NCI-H524 treated with DMSO at 0.1 percent for 48 hours (cell line): ENCODE data around the gene XAGE1A.
"Not testable (repeated sequence)": the region's sequence is repeated elsewhere in the genome, so short reads cannot be mapped to it uniquely, and the experiment has no call there.

Source experiments
- DNase-seq: peaks from one replicate; lab custom pipeline; 2025; lab: John Stamatoyannopoulos, UW

The XAGE1A gene, protein sequence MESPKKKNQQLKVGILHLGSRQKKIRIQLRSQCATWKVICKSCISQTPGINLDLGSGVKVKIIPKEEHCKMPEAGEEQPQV

GRCh38 chrX:52495545-52496418, at the start of gene XAGE1A:
Gene XAGE1A, plus strand, starts transcription at chrX:52495808. Its CDS starts 1,554 bp downstream, at chrX:52497362.
- DNase-seq = not testable (repeated sequence)

- not testable (repeated sequence) for DNase-seq
These were observed 43.6 kb upstream of the XAGE1A start for GRCh38 chrX:52452031-52452430.

DNA sequence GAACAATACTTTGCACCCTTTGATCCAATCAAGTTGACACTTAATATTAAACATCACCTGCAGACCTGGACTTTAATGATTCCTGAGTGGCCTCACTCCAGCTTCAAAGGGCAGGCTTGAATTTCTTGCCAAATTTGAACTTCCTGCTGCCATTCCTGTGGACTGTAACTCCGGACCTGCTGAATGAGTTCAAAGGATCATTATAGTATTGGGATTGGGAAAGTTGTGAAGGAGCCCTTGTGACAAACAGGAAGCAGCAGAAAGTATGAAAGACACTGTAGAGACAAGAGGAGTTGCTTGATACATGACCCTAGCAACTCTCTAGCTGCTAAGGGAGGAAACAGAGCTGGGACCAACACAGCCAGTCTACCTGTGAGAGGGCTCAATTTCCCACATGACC, 24.3 kb upstream of the XAGE1A start:
- DNase-seq = not testable (repeated sequence)

DNA sequence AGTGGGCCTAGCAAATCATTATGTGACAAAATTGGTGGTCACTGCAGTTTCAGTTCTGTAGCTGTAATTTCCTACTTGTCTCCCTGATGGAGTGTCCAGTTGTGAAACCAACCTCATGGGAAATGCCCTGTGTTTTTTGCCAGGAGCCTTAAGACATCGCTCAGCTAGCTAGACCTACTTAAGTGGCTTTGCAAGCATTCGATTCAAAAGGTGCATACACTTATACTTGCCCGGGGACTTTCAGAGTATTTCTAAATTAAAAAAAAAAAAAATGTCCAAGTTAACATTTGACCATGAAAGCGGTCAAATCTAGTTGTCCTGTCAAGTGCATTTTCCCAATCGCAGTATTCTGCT, 788 bp downstream of the XAGE1A start:
- not testable (repeated sequence) for DNase-seq

- not testable (repeated sequence) for DNase-seq
These were observed 5.8 kb downstream of the XAGE1A start for GRCh38 chrX:52501362-52501761.

DNA sequence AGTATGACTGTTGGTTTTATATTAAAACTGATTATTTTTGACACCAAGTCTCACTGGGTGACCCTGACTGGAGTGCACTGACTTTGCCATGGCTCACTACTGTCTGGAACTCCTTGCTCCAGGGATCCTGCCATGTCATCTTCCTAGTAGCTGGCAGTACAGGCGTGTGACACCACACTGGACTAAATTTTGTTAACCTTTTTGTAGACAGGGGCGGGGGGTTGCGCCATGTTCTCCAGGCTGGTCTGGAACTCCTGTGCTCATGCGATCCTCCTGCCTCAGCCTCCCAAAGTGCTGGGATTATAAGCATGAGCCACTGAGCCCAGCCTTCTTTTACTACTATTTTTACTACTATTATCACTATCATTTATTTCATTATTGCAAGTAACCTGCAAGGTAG, 8.9 kb downstream of the XAGE1A start:
- DNase-seq = no peak

DNA sequence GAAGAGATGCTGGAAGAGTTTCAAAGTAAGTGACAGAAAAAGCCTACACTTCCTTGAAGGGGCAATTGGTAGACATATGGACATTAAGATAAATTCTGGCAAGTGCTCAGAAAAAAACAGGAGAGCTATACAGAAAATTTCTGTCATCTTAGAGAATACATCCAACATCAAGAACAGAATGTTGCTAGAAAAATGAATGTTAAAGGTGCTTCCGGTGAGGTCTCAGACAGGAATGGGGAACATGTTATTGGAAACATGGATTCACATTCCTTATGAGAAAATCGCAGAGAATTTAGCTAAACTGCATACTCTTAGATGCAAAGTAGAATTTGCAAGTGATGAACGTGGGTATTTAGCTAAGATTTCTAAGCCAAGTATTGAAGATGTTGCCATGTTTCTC, 11.7 kb downstream of the XAGE1A start:
- no peak for DNase-seq

GRCh38 chrX:52509916-52510315, 14.3 kb downstream of the XAGE1A start:
- no peak for DNase-seq

GRCh38 chrX:52511126-52511525, 15.5 kb downstream of the XAGE1A start:
- DNase-seq = not testable (repeated sequence)

GRCh38 chrX:52516110-52516986, 20.7 kb downstream of the XAGE1A start:
- DNase-seq = not testable (repeated sequence)

DNA sequence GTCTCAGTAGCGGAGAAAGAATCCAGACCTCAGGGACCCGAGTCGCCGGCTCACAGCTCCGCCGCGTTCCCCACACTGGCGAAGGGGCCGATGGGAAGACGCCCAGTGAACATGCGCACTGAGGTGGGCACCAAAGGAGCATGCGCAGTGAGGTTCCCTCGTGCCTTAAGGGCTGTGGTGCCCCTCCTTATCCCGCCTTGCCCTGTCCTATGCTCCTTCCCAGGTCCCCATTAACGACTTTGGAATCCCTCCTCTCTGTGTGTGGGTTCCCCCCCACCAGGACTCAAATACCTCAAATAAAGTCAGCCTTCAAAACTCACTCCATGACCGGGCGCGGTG, 21.3 kb downstream of the XAGE1A start, which contains the start of gene XAGE1B:
TSS of gene XAGE1B (minus strand) at position 77 of the 339 bp plus-strand sequence. CDS start 1,536 bp downstream, outside the sequence.
- not testable (repeated sequence) for DNase-seq

GRCh38 chrX:52541051-52541450, 45.4 kb downstream of the XAGE1A start:
- DNase-seq = not testable (repeated sequence)

GRCh38 chrX:52542311-52542710, 46.7 kb downstream of the XAGE1A start:
- DNase-seq = no peak

DNA sequence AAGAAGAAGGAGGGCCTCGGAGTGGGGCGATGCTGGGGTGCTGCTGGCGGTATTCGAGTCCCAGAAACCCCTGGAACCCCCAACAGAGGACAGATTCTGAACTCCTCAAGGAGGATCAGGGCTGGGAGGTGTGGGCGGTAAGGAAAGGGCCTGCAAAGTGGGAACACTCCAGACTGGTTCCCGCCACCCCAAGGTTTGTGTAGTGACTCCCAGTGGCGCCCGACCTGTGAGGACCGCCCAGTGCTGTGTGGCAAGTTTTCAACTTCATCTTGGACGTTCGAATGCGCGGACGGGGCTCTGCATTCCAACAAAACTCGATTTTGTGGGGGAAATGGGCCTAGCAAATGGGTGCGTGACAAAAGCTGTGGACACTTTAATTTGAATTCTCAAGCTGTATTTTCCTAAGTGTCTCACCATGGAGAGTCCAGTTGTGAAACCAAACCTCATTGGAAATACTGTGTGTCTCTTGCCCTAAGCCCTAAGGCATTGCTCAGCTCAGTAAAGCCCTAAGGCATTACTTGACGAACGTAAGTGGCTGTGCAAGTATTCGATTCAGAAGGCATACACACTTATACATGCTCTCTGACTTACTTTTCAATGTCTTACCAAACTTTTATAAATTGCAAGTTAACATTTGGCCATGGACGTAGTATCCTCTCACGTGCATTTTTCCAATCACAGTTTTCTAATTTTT, 48.7 kb downstream of the XAGE1A start:
- no peak for DNase-seq

GRCh38 chrX:52548769-52549168, 53.2 kb downstream of the XAGE1A start:
- DNase-seq = not testable (repeated sequence)
